Gastroesophageal sphincter (tissue), 4 donors: ENCODE results near the gene DDAH2. TPM values are rescaled to one million over a fixed set of nuclear protein-coding genes. Genes with fewer than 3 reads are reported as not detected.

ENCODE experiments used
- ATAC-seq: fragments of 150-250 bp; one replicate; pipeline ENCODE4 v1.9.1; 2016; ENCODE audit warnings: mild to moderate bottlenecking, moderate library complexity
- H3K27ac ChIP-seq, 4 donors: fragments of 200-600 bp; sonication (generic) in 3 of 4; 1 replicate in 3 of 4; 2 replicates in 1 of 4; pipeline ENCODE4 v1.5.1; 2016 to 2019
- H3K27me3 ChIP-seq: fragments of 200-600 bp; sonication (generic); one replicate; pipeline ENCODE4 v1.5.1; 2019
- H3K36me3 ChIP-seq, 2 donors: fragments of 200-600 bp; sonication (generic); one replicate each; pipeline ENCODE4 v1.5.1; 2019; ENCODE audit warnings: control low read depth in 1 of 2
- H3K4me1 ChIP-seq, 3 donors: fragments of 200-600 bp; sonication (generic); 1 replicate in 2 of 3; 2 replicates in 1 of 3; pipeline ENCODE4 v1.5.1; 2016 to 2019; ENCODE audit warnings: control low read depth in 2 of 3
- H3K4me3 ChIP-seq, 2 donors: fragments of 200-600 bp; sonication (generic); one replicate each; pipeline ENCODE4 v1.5.1; 2019; ENCODE audit warnings: mild to moderate bottlenecking in 1 of 2, moderate library complexity in 1 of 2
- H3K9me3 ChIP-seq, 3 donors: fragments of 200-600 bp; sonication (generic); one replicate each; pipeline ENCODE4 v1.5.1; 2017 to 2019; ENCODE audit warnings: control low read depth in 2 of 3
- CTCF ChIP-seq, 4 experiments: fragments of 200-600 bp in 2 of 4; fragments of 450-650 bp in 2 of 4; sonication (generic) in 1 of 4; IDR thresholded peaks; one replicate each; pipeline ENCODE4 v1.5.1; 2017 to 2019; ENCODE audit warnings: antibody characterized with exemption in 4 of 4, mild to moderate bottlenecking in 2 of 4, moderate library complexity in 2 of 4
- EP300 ChIP-seq: sonication (generic); formaldehyde crosslinking; IDR thresholded peaks from one replicate; pipeline ENCODE4 v1.6.1; 2017; ENCODE audit warnings: antibody characterized with exemption, mild to moderate bottlenecking
- POLR2A ChIP-seq, 2 donors: fragments of 450-650 bp; IDR thresholded peaks; one replicate each; pipeline ENCODE4 v1.6.1; 2017; ENCODE audit warnings: antibody characterized with exemption in 2 of 2, mild to moderate bottlenecking in 2 of 2, moderate library complexity in 1 of 2
- POLR2AphosphoS5 ChIP-seq: sonication (generic); formaldehyde crosslinking; IDR thresholded peaks from one replicate; pipeline ENCODE4 v1.6.1; 2017; ENCODE audit warnings: antibody characterized with exemption
- WGBS, 2 donors: methylation state at CpG; one replicate each; pipeline ENCODE4 v1.1.5; 2018; ENCODE audit warnings: low coverage in 1 of 2; 5-methylcytosine and 5-hydroxymethylcytosine counted together
- total RNA-seq, 4 donors: library from RNA; depleted of rRNA; stranded (reverse); fragments of >200 nt; gene quantifications; one replicate each; pipeline ENCODE4 v1.1.0, GENCODE V29; 2016

DDAH2 gene
- total RNA-seq, 4 donors from 2014 or later: 75.6 to 127 (median 99.0) TPM

GRCh38 chr6:31762878-31763618 lies 33.9 kb upstream of the DDAH2 start:
- peak; percentile 10 for ATAC-seq
- Histone ChIP-seq H3K27ac (no peak overlapping the region), H3K36me3 (peaks cover 0 to 25% of the 10 kb centered on the region in 2 donors), H3K27me3 (no peaks in the 10 kb centered on the region), H3K4me3 (no peak overlapping the region), H3K9me3 (no peaks in the 10 kb centered on the region), H3K4me1 (peaks cover 0 to 19% (median 3%) of the 10 kb centered on the region in 3 donors)
- TF ChIP-seq POLR2A (IDR thresholded peaks at IDR 0.05) (no peak), POLR2AphosphoS5 (no peak), CTCF (IDR thresholded peaks at IDR 0.05) (no peak), EP300 (no peak)
- WGBS, 2 donors: 40 to 57% methylated on average over 1 to 3 of the region's 8 CpGs

- H3K36me3 ChIP-seq: peaks cover 0 to 25% of the 10 kb centered on the region in 2 donors
- TF ChIP-seq CTCF (IDR thresholded peaks at IDR 0.05) (no peak), EP300 (no peak), POLR2AphosphoS5 (no peak)
Observed at GRCh38 chr6:31762356-31762755, 33.3 kb upstream of the DDAH2 start, which contains the start of gene SAPCD1. TSS of gene SAPCD1 (plus strand) at chr6:31762656. CDS start at chr6:31763055, 399 bp downstream.

GRCh38 chr6:31761343-31761742 lies 32.2 kb upstream of the DDAH2 start:
- no peak overlapping the region for H3K4me3 ChIP-seq
- 92 to 94% methylated on average over 6 to 7 of the region's 8 CpGs for whole genome bisulfite sequencing, 2 donors
- TF ChIP-seq POLR2A (IDR thresholded peaks at IDR 0.05) (no peak), EP300 (no peak), CTCF (IDR thresholded peaks at IDR 0.05) (no peak), POLR2AphosphoS5 (no peak)
- no peak overlapping the region for H3K27ac ChIP-seq
- no peaks in the 10 kb centered on the region for H3K9me3 ChIP-seq
- peaks cover 0 to 25% of the 10 kb centered on the region in 2 donors for H3K36me3 ChIP-seq
- no peak for ATAC-seq
- H3K27me3 ChIP-seq: no peaks in the 10 kb centered on the region
- H3K4me1 ChIP-seq: peaks cover 0 to 15% (median 1%) of the 10 kb centered on the region in 3 donors

More at GRCh38 chr6:31762356-31762755, 33.3 kb upstream of the DDAH2 start, which contains the start of gene SAPCD1:
- Histone ChIP-seq H3K4me1 (peaks cover 0 to 19% (median 3%) of the 10 kb centered on the region in 3 donors), H3K9me3 (no peaks in the 10 kb centered on the region), H3K27ac (no peak within 1 kb of the TSS), H3K4me3 (no peak within 1 kb of the TSS), H3K27me3 (no peaks in the 10 kb centered on the region)
- WGBS, 2 donors: 64 to 67% methylated on average over 2 to 4 of the region's 4 CpGs
- ATAC-seq: no peak

- peaks cover 0 to 25% of the 10 kb centered on the region in 2 donors for H3K36me3 ChIP-seq
- no peaks in the 10 kb centered on the region for H3K27me3 ChIP-seq
- no peak overlapping the region for H3K4me3 ChIP-seq
- H3K27ac ChIP-seq: no peak overlapping the region
- 95 to 96% methylated on average over 3 to 4 of the region's 5 CpGs for WGBS, 2 donors
- no peak for ATAC-seq
- no peak for TF ChIP-seq POLR2AphosphoS5
- no peak for TF ChIP-seq POLR2A (IDR thresholded peaks at IDR 0.05)
- TF ChIP-seq CTCF (IDR thresholded peaks at IDR 0.05): no peak
- TF ChIP-seq EP300: no peak
- no peaks in the 10 kb centered on the region for H3K9me3 ChIP-seq
- H3K4me1 ChIP-seq: peaks cover 0 to 10% (median 0%) of the 10 kb centered on the region in 3 donors
Observed at GRCh38 chr6:31760790-31761189, 31.7 kb upstream of the DDAH2 start.

GRCh38 chr6:31758281-31758680 lies 29.2 kb upstream of the DDAH2 start:
- ATAC-seq: no peak
- Histone ChIP-seq H3K4me1 (peaks cover 0 to 2% (median 0%) of the 10 kb centered on the region in 3 donors), H3K4me3 (no peak overlapping the region), H3K27me3 (no peaks in the 10 kb centered on the region), H3K27ac (no peak overlapping the region), H3K9me3 (no peaks in the 10 kb centered on the region), H3K36me3 (peaks cover 0 to 25% of the 10 kb centered on the region in 2 donors)
- TF ChIP-seq EP300 (no peak), POLR2A (IDR thresholded peaks at IDR 0.05) (no peak), CTCF (IDR thresholded peaks at IDR 0.05) (no peak)
- WGBS, 2 donors: 100% methylated on average over 1 to 2 of the region's 2 CpGs
